ENCODE measurements around the gene UBE2Z.

GRCh38 chr17:48873209-48873608 lies 35.0 kb upstream of the UBE2Z start:
- TF ChIP-seq, protein P1, sequence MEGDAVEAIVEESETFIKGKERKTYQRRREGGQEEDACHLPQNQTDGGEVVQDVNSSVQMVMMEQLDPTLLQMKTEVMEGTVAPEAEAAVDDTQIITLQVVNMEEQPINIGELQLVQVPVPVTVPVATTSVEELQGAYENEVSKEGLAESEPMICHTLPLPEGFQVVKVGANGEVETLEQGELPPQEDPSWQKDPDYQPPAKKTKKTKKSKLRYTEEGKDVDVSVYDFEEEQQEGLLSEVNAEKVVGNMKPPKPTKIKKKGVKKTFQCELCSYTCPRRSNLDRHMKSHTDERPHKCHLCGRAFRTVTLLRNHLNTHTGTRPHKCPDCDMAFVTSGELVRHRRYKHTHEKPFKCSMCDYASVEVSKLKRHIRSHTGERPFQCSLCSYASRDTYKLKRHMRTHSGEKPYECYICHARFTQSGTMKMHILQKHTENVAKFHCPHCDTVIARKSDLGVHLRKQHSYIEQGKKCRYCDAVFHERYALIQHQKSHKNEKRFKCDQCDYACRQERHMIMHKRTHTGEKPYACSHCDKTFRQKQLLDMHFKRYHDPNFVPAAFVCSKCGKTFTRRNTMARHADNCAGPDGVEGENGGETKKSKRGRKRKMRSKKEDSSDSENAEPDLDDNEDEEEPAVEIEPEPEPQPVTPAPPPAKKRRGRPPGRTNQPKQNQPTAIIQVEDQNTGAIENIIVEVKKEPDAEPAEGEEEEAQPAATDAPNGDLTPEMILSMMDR (conservative IDR thresholded peaks at IDR 0.05; ENCODE audit: low read depth, low read length): no peak
- TF ChIP-seq EZH2phosphoT487 (IDR thresholded peaks at IDR 0.05; ENCODE audit: borderline replicate concordance, low read length): no peak

Measured in PC-3 (cell line).